Germinal center (tissue), 1 donor: ENCODE measurements around the gene IL34.

ENCODE experiments used
- DNase-seq: peaks from one replicate; pipeline ENCODE4 v3.0.0; 2012; ENCODE audit warnings: mixed read lengths, low spot score

IL34 gene

GRCh38 chr16:70702624-70703023 lies 56.3 kb downstream of the IL34 start:
- DNase-seq, result no peak

GRCh38 chr16:70703041-70703834 lies 56.9 kb downstream of the IL34 start:
- no peak for DNase-seq

GRCh38 chr16:70703835-70704381 lies 57.5 kb downstream of the IL34 start:
- DNase-seq, result no peak

- DNase-seq, result no peak
Measured at GRCh38 chr16:70704586-70704985, 58.2 kb downstream of the IL34 start.

- DNase-seq, result no peak
Measured at GRCh38 chr16:70705056-70705455, 58.7 kb downstream of the IL34 start.

GRCh38 chr16:70706948-70707465 lies 60.6 kb downstream of the IL34 start:
- no peak for DNase-seq

GRCh38 chr16:70708366-70709246 lies 62.2 kb downstream of the IL34 start:
- no peak for DNase-seq

GRCh38 chr16:70709457-70709856 lies 63.1 kb downstream of the IL34 start:
- DNase-seq, result no peak

GRCh38 chr16:70709942-70710341 lies 63.6 kb downstream of the IL34 start:
- DNase-seq, result no peak
